CD14-positive monocyte (primary cell): ENCODE data around the gene FAM177A1. TPM values are rescaled to one million over a fixed set of nuclear protein-coding genes. Genes with fewer than 3 reads are reported as not detected.
A peak's percentile ranks its signal among the peaks of the same experiment; 100 is the strongest.
"Not testable (repeated sequence)": the region's sequence is repeated elsewhere in the genome, so short reads cannot be mapped to it uniquely, and the experiment has no call there.

Experiments
- DNase-seq, 3 donors: peaks; one replicate each; pipeline ENCODE4 v3.0.0-alpha.2; 2011 to 2022
- H2AFZ ChIP-seq: 2 replicates; pipeline ENCODE4 v1.6.0; 2012; ENCODE audit warnings: mild to moderate bottlenecking, low read depth, low read length, inconsistent platforms; ENCODE audit not compliant: insufficient read depth, poor library complexity, severe bottlenecking
- H3K27ac ChIP-seq, 2 donors: 1 replicate in 1 of 2; 2 replicates in 1 of 2; pipeline ENCODE4 v1.5.1; 2012 to 2013; ENCODE audit warnings: low read length in 2 of 2, control low read depth in 1 of 2, inconsistent platforms in 1 of 2, low read depth in 1 of 2, mild to moderate bottlenecking in 1 of 2
- H3K27me3 ChIP-seq, 2 donors: one replicate each; pipeline versions ENCODE4 v1.6.0 to v1.6.1; 2011 to 2013; ENCODE audit warnings: low read length in 2 of 2; ENCODE audit not compliant: control insufficient read depth in 2 of 2, insufficient read depth in 2 of 2
- H3K36me3 ChIP-seq, 2 donors: replicated peaks in 1 of 2; 1 replicate in 1 of 2; 2 replicates in 1 of 2; pipeline versions ENCODE4 v1.5.1 to v1.6.1; 2012 to 2013; ENCODE audit warnings: low read length in 2 of 2, control low read depth in 1 of 2, inconsistent platforms in 1 of 2, mild to moderate bottlenecking in 1 of 2; ENCODE audit not compliant: insufficient read depth in 2 of 2, control insufficient read depth in 1 of 2
- H3K4me1 ChIP-seq, 2 donors: 1 replicate in 1 of 2; 2 replicates in 1 of 2; pipeline versions ENCODE4 v1.5.1 to v1.6.1; 2012 to 2013; ENCODE audit warnings: low read length in 2 of 2, control low read depth in 1 of 2, inconsistent platforms in 1 of 2, mild to moderate bottlenecking in 1 of 2, moderate library complexity in 1 of 2; ENCODE audit not compliant: insufficient read depth in 2 of 2, control insufficient read depth in 1 of 2
- H3K4me2 ChIP-seq: replicated peaks from 2 replicates; pipeline ENCODE3; 2012; ENCODE audit warnings: low read length, moderate library complexity, mild to moderate bottlenecking; ENCODE audit not compliant: poor library complexity, severe bottlenecking; ENCODE audit errors: extremely low read depth
- H3K4me3 ChIP-seq, 3 experiments: fragments of 200-600 bp in 1 of 3; sonication (generic) in 1 of 3; replicated peaks in 1 of 3; 1 replicate in 2 of 3; 2 replicates in 1 of 3; pipeline ENCODE4 v1.5.1; 2011 to 2013; ENCODE audit warnings: low read length in 3 of 3, mild to moderate bottlenecking in 3 of 3, control low read depth in 2 of 3, low read depth in 2 of 3, inconsistent platforms in 1 of 3, moderate library complexity in 1 of 3
- H3K79me2 ChIP-seq: 2 replicates; pipeline ENCODE4 v1.6.0; 2012; ENCODE audit warnings: mild to moderate bottlenecking, control low read depth, inconsistent platforms, low read length, moderate library complexity; ENCODE audit not compliant: insufficient read depth
- H3K9ac ChIP-seq: 2 replicates; pipeline ENCODE4 v1.6.0; 2017; ENCODE audit warnings: low read length, mild to moderate bottlenecking; ENCODE audit not compliant: insufficient read depth, poor library complexity, severe bottlenecking
- H3K9me3 ChIP-seq, 2 donors: replicated peaks in 1 of 2; 1 replicate in 1 of 2; 2 replicates in 1 of 2; pipeline versions ENCODE4 v1.5.1 to v1.6.1; 2012 to 2013; ENCODE audit warnings: low read length in 2 of 2, control low read depth in 1 of 2; ENCODE audit not compliant: control insufficient read depth in 1 of 2, insufficient read depth in 1 of 2
- H4K20me1 ChIP-seq: 2 replicates; pipeline ENCODE4 v1.6.0; 2012; ENCODE audit warnings: mild to moderate bottlenecking, low read length, control low read depth, moderate library complexity; ENCODE audit not compliant: insufficient read depth
- H3K27ac Mint-ChIP-seq, 7 donors: one replicate each; pipeline ENCODE4 v1.8.0; 2020; ENCODE audit warnings: mild to moderate bottlenecking in 7 of 7, mixed read lengths in 7 of 7, moderate library complexity in 6 of 7, inconsistent platforms in 2 of 7
- H3K27me3 Mint-ChIP-seq, 3 donors: one replicate each; pipeline ENCODE4 v1.8.0; 2021 to 2022; ENCODE audit warnings: low read depth in 3 of 3, mild to moderate bottlenecking in 3 of 3, mixed read lengths in 3 of 3, moderate library complexity in 3 of 3, inconsistent platforms in 1 of 3
- H3K36me3 Mint-ChIP-seq, 2 donors: one replicate each; pipeline ENCODE4 v1.8.0; 2020; ENCODE audit warnings: mixed read lengths in 2 of 2, inconsistent platforms in 1 of 2, mild to moderate bottlenecking in 1 of 2
- H3K4me1 Mint-ChIP-seq: one replicate; pipeline ENCODE4 v1.8.0; 2020; ENCODE audit warnings: mild to moderate bottlenecking, mixed read lengths
- H3K4me3 Mint-ChIP-seq, 2 donors: one replicate each; pipeline ENCODE4 v1.8.0; 2020; ENCODE audit warnings: mild to moderate bottlenecking in 2 of 2, mixed read lengths in 2 of 2, moderate library complexity in 1 of 2
- H3K9me3 Mint-ChIP-seq, 7 donors: one replicate each; pipeline ENCODE4 v1.8.0; 2020 to 2022; ENCODE audit warnings: mixed read lengths in 7 of 7, mild to moderate bottlenecking in 6 of 7, moderate library complexity in 6 of 7, inconsistent platforms in 2 of 7
- WGBS: methylation state at CpG from one replicate; pipeline ENCODE4 v1.1.5; 2013; ENCODE audit warnings: missing lambda C conversion rate; ENCODE audit not compliant: insufficient coverage; 5-methylcytosine and 5-hydroxymethylcytosine counted together
- intact Hi-C, 2 donors: fragments of 100-400 bp; cut with micrococcal nuclease; formaldehyde crosslinking; loops; one replicate each; pipeline versions ENCODE4 v1.15.0 to v1.15.1; 2023
- polyA plus RNA-seq, 3 donors: library from polyadenylated mRNA; depleted of rRNA in 1 of 3; unstranded in 2 of 3; stranded (reverse) in 1 of 3; fragments of 300-500 nt in 2 of 3; fragments of >200 nt in 1 of 3; fragmentation: Illumina TruSeq in 2 of 3; gene quantifications; 1 replicate in 2 of 3; 2 replicates in 1 of 3; pipeline ENCODE4 v1.2.3, GENCODE V29; 2012 to 2021
- TF ChIP-seq, protein P1 (sequence below): fragments of 200-600 bp; IDR thresholded peaks from one replicate; pipeline ENCODE4 v1.8.0; 2022; ENCODE audit warnings: antibody characterized with exemption, mild to moderate bottlenecking

Gene FAM177A1
- polyA plus RNA-seq, 3 donors = 12.5 to 48.1 (median 29.4) TPM

DNA sequence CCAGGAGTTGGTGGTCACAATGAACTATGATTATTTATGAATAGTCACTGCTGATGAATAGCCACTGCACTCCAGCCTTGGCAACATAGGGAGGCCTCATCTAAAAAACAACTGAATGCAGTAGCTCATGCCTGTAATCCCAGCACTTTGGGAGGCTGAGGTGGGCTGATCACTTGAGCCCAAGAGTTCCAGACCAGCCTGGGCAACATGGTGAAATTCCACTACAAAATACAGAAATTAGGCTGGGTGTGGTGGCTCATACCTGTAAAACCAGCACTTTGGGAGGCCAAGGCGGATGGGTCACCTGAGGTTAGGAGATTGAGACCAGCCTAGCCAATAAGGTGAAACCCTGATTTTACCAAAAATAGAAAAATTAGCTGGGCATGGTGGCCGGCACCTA, 13.5 kb upstream of the FAM177A1 start:
- no peak overlapping the region for H3K27ac ChIP-seq
- TF ChIP-seq, protein P1, sequence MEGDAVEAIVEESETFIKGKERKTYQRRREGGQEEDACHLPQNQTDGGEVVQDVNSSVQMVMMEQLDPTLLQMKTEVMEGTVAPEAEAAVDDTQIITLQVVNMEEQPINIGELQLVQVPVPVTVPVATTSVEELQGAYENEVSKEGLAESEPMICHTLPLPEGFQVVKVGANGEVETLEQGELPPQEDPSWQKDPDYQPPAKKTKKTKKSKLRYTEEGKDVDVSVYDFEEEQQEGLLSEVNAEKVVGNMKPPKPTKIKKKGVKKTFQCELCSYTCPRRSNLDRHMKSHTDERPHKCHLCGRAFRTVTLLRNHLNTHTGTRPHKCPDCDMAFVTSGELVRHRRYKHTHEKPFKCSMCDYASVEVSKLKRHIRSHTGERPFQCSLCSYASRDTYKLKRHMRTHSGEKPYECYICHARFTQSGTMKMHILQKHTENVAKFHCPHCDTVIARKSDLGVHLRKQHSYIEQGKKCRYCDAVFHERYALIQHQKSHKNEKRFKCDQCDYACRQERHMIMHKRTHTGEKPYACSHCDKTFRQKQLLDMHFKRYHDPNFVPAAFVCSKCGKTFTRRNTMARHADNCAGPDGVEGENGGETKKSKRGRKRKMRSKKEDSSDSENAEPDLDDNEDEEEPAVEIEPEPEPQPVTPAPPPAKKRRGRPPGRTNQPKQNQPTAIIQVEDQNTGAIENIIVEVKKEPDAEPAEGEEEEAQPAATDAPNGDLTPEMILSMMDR = no peak
- intact Hi-C loops = no loop called here
- H3K27me3 ChIP-seq = no peaks in the 10 kb centered on the region
- Mint-ChIP-seq H3K27ac (no peak overlapping the region), H3K9me3 (peaks cover 12 to 26% (median 23%) of the 10 kb centered on the region in 7 donors), H3K36me3 (peaks cover 40 to 59% of the 10 kb centered on the region in 2 donors), H3K4me3 (no peak overlapping the region), H3K4me1 (no peaks in the 10 kb centered on the region), H3K27me3 (peaks cover 0 to 1% (median 0%) of the 10 kb centered on the region in 3 donors)
- H3K4me2 ChIP-seq = no peak overlapping the region
- no peak for DNase-seq
- no peak overlapping the region for H2AFZ ChIP-seq
- H3K9ac ChIP-seq = no peak overlapping the region
- no peaks in the 10 kb centered on the region for H3K79me2 ChIP-seq
- 100% methylated on average over 1 of the region's 2 CpGs for WGBS
- peaks cover 38 to 58% of the 10 kb centered on the region in 2 donors for H3K36me3 ChIP-seq
- H3K4me3 ChIP-seq = no peak overlapping the region
- H4K20me1 ChIP-seq = no peaks in the 10 kb centered on the region
- peaks cover 9 to 18% of the 10 kb centered on the region in 2 donors for H3K9me3 ChIP-seq
- H3K4me1 ChIP-seq = no peaks in the 10 kb centered on the region

DNA sequence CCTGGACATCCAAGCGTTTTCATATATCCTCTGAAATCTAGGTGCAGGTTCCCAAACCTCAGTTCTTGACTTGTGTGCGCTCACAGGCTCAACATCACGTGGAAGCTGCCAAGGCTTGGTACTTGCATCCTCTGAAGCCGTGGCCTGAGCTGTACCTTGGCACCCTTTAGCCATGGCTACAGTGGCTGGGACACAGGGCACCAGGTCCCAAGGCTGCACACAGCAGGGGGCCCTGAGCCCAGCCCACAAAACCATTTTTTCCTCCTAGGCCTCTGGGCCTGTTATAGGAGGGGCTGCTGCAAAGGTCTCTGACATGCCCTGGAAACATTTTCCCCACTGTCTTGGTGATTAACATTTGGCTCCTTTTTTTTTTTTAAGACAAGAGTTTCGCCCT, 11.6 kb upstream of the FAM177A1 start:
- H3K4me3 Mint-ChIP-seq = no peak overlapping the region
- no peak for DNase-seq
- Histone ChIP-seq H3K27me3 (no peaks in the 10 kb centered on the region), H3K36me3 (peaks cover 22 to 39% of the 10 kb centered on the region in 2 donors), H3K79me2 (no peaks in the 10 kb centered on the region), H3K4me3 (no peak overlapping the region), H4K20me1 (no peaks in the 10 kb centered on the region), H3K9ac (no peak overlapping the region), H3K9me3 (peaks cover 9 to 18% of the 10 kb centered on the region in 2 donors), H2AFZ (no peak overlapping the region), H3K4me1 (no peaks in the 10 kb centered on the region), H3K4me2 (no peak overlapping the region), H3K27ac (no peak overlapping the region)
- 100% methylated on average over 4 of the region's 5 CpGs for WGBS
- H3K27ac Mint-ChIP-seq = no peak overlapping the region
- H3K9me3 Mint-ChIP-seq = peaks cover 12 to 26% (median 23%) of the 10 kb centered on the region in 7 donors
- H3K27me3 Mint-ChIP-seq = peaks cover 0 to 1% (median 0%) of the 10 kb centered on the region in 3 donors
- TF ChIP-seq, protein P1 = no peak
- H3K4me1 Mint-ChIP-seq = no peaks in the 10 kb centered on the region
- intact Hi-C loops = no loop called here
- peaks cover 24 to 43% of the 10 kb centered on the region in 2 donors for H3K36me3 Mint-ChIP-seq

DNA sequence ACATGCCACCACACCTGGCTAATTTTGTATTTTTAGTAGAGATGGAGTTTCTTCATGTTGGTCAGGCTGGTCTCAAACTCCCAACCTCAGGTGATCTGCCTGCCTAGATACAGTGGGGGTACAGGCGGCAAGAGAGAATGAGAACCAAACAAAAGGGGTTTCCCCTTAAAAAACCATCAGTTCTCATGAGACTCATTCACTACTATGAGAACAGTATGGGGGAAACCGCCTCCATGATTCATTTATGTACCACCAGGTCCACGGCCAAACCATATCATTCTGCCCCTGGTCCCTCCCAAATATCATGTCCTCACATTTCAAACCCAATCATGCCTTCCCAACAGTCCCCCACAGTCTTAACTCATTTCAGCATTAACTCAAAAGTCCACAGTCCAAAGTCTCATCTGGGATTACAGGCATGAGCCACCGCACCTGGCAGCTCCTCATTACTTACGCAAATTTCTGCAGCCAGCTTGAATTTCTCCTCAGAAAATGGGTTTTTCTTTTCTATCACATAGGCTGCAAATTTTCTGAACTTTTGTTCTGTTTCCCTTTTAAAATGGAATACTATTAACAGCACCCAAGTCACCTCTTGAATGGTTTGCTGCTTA, 11.0 kb upstream of the FAM177A1 start:
- DNase-seq, H3K9ac ChIP-seq, H3K4me2 ChIP-seq, H3K4me3 Mint-ChIP-seq, H3K4me1 ChIP-seq, H4K20me1 ChIP-seq, H2AFZ ChIP-seq, H3K27me3 ChIP-seq, H3K27ac ChIP-seq, H3K4me1 Mint-ChIP-seq, H3K79me2 ChIP-seq, intact Hi-C loops, H3K27me3 Mint-ChIP-seq, H3K4me3 ChIP-seq: not testable (repeated sequence)
- H3K9me3 Mint-ChIP-seq = peaks cover 12 to 26% (median 23%) of the 10 kb centered on the region in 7 donors
- WGBS = 100% methylated on average over 3 of the region's 5 CpGs
- Histone ChIP-seq H3K9me3 (peaks cover 9 to 18% of the 10 kb centered on the region in 2 donors), H3K36me3 (peaks cover 16 to 34% of the 10 kb centered on the region in 2 donors)
- H3K27ac Mint-ChIP-seq = peak overlapping the region in 1 of 7 donors; percentile 30
- peaks cover 20 to 37% of the 10 kb centered on the region in 2 donors for H3K36me3 Mint-ChIP-seq
